CD14-positive monocyte (primary cell): ENCODE data around the gene AGXT2. TPM values are rescaled to one million over a fixed set of nuclear protein-coding genes. Genes with fewer than 3 reads are reported as not detected.

Source experiments
- DNase-seq, 3 donors: peaks; one replicate each; pipeline ENCODE4 v3.0.0-alpha.2; 2011 to 2022
- H2AFZ ChIP-seq: 2 replicates; pipeline ENCODE4 v1.6.0; 2012; ENCODE audit warnings: mild to moderate bottlenecking, low read depth, low read length, inconsistent platforms; ENCODE audit not compliant: insufficient read depth, poor library complexity, severe bottlenecking
- H3K27ac ChIP-seq, 2 donors: 1 replicate in 1 of 2; 2 replicates in 1 of 2; pipeline ENCODE4 v1.5.1; 2012 to 2013; ENCODE audit warnings: low read length in 2 of 2, control low read depth in 1 of 2, inconsistent platforms in 1 of 2, low read depth in 1 of 2, mild to moderate bottlenecking in 1 of 2
- H3K27me3 ChIP-seq, 2 donors: one replicate each; pipeline versions ENCODE4 v1.6.0 to v1.6.1; 2011 to 2013; ENCODE audit warnings: low read length in 2 of 2; ENCODE audit not compliant: control insufficient read depth in 2 of 2, insufficient read depth in 2 of 2
- H3K36me3 ChIP-seq, 2 donors: replicated peaks in 1 of 2; 1 replicate in 1 of 2; 2 replicates in 1 of 2; pipeline versions ENCODE4 v1.5.1 to v1.6.1; 2012 to 2013; ENCODE audit warnings: low read length in 2 of 2, control low read depth in 1 of 2, inconsistent platforms in 1 of 2, mild to moderate bottlenecking in 1 of 2; ENCODE audit not compliant: insufficient read depth in 2 of 2, control insufficient read depth in 1 of 2
- H3K4me1 ChIP-seq, 2 donors: 1 replicate in 1 of 2; 2 replicates in 1 of 2; pipeline versions ENCODE4 v1.5.1 to v1.6.1; 2012 to 2013; ENCODE audit warnings: low read length in 2 of 2, control low read depth in 1 of 2, inconsistent platforms in 1 of 2, mild to moderate bottlenecking in 1 of 2, moderate library complexity in 1 of 2; ENCODE audit not compliant: insufficient read depth in 2 of 2, control insufficient read depth in 1 of 2
- H3K4me2 ChIP-seq: replicated peaks from 2 replicates; pipeline ENCODE3; 2012; ENCODE audit warnings: low read length, moderate library complexity, mild to moderate bottlenecking; ENCODE audit not compliant: poor library complexity, severe bottlenecking; ENCODE audit errors: extremely low read depth
- H3K4me3 ChIP-seq, 3 experiments: fragments of 200-600 bp in 1 of 3; sonication (generic) in 1 of 3; replicated peaks in 1 of 3; 1 replicate in 2 of 3; 2 replicates in 1 of 3; pipeline ENCODE4 v1.5.1; 2011 to 2013; ENCODE audit warnings: low read length in 3 of 3, mild to moderate bottlenecking in 3 of 3, control low read depth in 2 of 3, low read depth in 2 of 3, inconsistent platforms in 1 of 3, moderate library complexity in 1 of 3
- H3K79me2 ChIP-seq: 2 replicates; pipeline ENCODE4 v1.6.0; 2012; ENCODE audit warnings: mild to moderate bottlenecking, control low read depth, inconsistent platforms, low read length, moderate library complexity; ENCODE audit not compliant: insufficient read depth
- H3K9ac ChIP-seq: 2 replicates; pipeline ENCODE4 v1.6.0; 2017; ENCODE audit warnings: low read length, mild to moderate bottlenecking; ENCODE audit not compliant: insufficient read depth, poor library complexity, severe bottlenecking
- H3K9me3 ChIP-seq, 2 donors: replicated peaks in 1 of 2; 1 replicate in 1 of 2; 2 replicates in 1 of 2; pipeline versions ENCODE4 v1.5.1 to v1.6.1; 2012 to 2013; ENCODE audit warnings: low read length in 2 of 2, control low read depth in 1 of 2; ENCODE audit not compliant: control insufficient read depth in 1 of 2, insufficient read depth in 1 of 2
- H4K20me1 ChIP-seq: 2 replicates; pipeline ENCODE4 v1.6.0; 2012; ENCODE audit warnings: mild to moderate bottlenecking, low read length, control low read depth, moderate library complexity; ENCODE audit not compliant: insufficient read depth
- H3K27ac Mint-ChIP-seq, 7 donors: one replicate each; pipeline ENCODE4 v1.8.0; 2020; ENCODE audit warnings: mild to moderate bottlenecking in 7 of 7, mixed read lengths in 7 of 7, moderate library complexity in 6 of 7, inconsistent platforms in 2 of 7
- H3K27me3 Mint-ChIP-seq, 3 donors: one replicate each; pipeline ENCODE4 v1.8.0; 2021 to 2022; ENCODE audit warnings: low read depth in 3 of 3, mild to moderate bottlenecking in 3 of 3, mixed read lengths in 3 of 3, moderate library complexity in 3 of 3, inconsistent platforms in 1 of 3
- H3K36me3 Mint-ChIP-seq, 2 donors: one replicate each; pipeline ENCODE4 v1.8.0; 2020; ENCODE audit warnings: mixed read lengths in 2 of 2, inconsistent platforms in 1 of 2, mild to moderate bottlenecking in 1 of 2
- H3K4me1 Mint-ChIP-seq: one replicate; pipeline ENCODE4 v1.8.0; 2020; ENCODE audit warnings: mild to moderate bottlenecking, mixed read lengths
- H3K4me3 Mint-ChIP-seq, 2 donors: one replicate each; pipeline ENCODE4 v1.8.0; 2020; ENCODE audit warnings: mild to moderate bottlenecking in 2 of 2, mixed read lengths in 2 of 2, moderate library complexity in 1 of 2
- H3K9me3 Mint-ChIP-seq, 7 donors: one replicate each; pipeline ENCODE4 v1.8.0; 2020 to 2022; ENCODE audit warnings: mixed read lengths in 7 of 7, mild to moderate bottlenecking in 6 of 7, moderate library complexity in 6 of 7, inconsistent platforms in 2 of 7
- WGBS: methylation state at CpG from one replicate; pipeline ENCODE4 v1.1.5; 2013; ENCODE audit warnings: missing lambda C conversion rate; ENCODE audit not compliant: insufficient coverage; 5-methylcytosine and 5-hydroxymethylcytosine counted together
- intact Hi-C, 2 donors: fragments of 100-400 bp; cut with micrococcal nuclease; formaldehyde crosslinking; loops; one replicate each; pipeline versions ENCODE4 v1.15.0 to v1.15.1; 2023
- polyA plus RNA-seq, 3 donors: library from polyadenylated mRNA; depleted of rRNA in 1 of 3; unstranded in 2 of 3; stranded (reverse) in 1 of 3; fragments of 300-500 nt in 2 of 3; fragments of >200 nt in 1 of 3; fragmentation: Illumina TruSeq in 2 of 3; gene quantifications; 1 replicate in 2 of 3; 2 replicates in 1 of 3; pipeline ENCODE4 v1.2.3, GENCODE V29; 2012 to 2021
- TF ChIP-seq, protein P1 (sequence below): fragments of 200-600 bp; IDR thresholded peaks from one replicate; pipeline ENCODE4 v1.8.0; 2022; ENCODE audit warnings: antibody characterized with exemption, mild to moderate bottlenecking

The AGXT2 gene
- polyA plus RNA-seq, 3 donors: not detected

DNA sequence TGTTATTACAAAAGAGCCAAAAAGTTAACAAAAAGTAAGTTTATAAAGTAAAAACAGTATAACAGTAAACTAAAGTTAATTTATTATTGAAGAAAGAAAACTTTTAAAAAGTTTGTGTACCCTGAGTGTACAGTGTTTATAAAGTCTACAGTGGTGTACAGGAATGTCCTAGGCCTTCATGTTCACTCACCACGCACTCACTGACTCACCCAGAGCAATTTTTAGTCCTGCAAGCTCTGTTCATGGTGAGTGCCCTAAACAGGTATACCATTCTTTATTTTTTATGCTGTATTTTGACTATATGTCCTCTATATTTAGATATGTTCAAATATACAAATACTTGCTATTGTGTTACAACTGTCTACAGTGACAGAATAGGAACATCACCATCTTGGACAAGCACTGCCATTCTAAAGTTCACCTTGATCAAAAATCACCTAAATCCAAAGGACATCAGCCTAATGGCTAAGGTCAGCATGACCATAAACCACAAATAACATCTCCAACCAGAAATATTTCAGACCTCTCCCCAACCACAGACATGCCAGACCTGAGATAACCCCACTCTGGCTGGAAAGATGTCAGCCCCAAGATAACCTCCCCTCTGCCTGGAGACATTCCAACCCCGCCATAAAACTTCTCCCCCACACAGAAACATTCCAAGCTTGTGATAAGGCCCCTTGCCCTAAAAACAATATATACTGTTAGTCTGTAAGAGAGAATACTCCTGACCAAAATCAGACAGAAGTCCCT is 56.1 kb downstream of the AGXT2 start:
- intact Hi-C loops: no loop called here
- Histone ChIP-seq H3K4me3 (no peak overlapping the region), H3K4me1 (no peaks in the 10 kb centered on the region), H3K9me3 (peaks cover 4 to 9% of the 10 kb centered on the region in 2 donors), H3K4me2 (no peak overlapping the region), H2AFZ (no peak overlapping the region), H3K27ac (no peak overlapping the region), H3K27me3 (peaks cover 5 to 6% of the 10 kb centered on the region in 2 donors), H4K20me1 (no peaks in the 10 kb centered on the region), H3K36me3 (no peaks in the 10 kb centered on the region), H3K79me2 (no peaks in the 10 kb centered on the region), H3K9ac (no peak overlapping the region)
- Mint-ChIP-seq H3K27me3 (peaks cover 5 to 24% (median 10%) of the 10 kb centered on the region in 3 donors), H3K36me3 (no peaks in the 10 kb centered on the region), H3K9me3 (peaks cover 5 to 17% (median 13%) of the 10 kb centered on the region in 7 donors), H3K27ac (no peak overlapping the region), H3K4me3 (no peak overlapping the region), H3K4me1 (no peaks in the 10 kb centered on the region)
- no peak for DNase-seq
- WGBS: no CpG with 5 or more reads among the region's 2 CpGs
- TF ChIP-seq, protein P1, sequence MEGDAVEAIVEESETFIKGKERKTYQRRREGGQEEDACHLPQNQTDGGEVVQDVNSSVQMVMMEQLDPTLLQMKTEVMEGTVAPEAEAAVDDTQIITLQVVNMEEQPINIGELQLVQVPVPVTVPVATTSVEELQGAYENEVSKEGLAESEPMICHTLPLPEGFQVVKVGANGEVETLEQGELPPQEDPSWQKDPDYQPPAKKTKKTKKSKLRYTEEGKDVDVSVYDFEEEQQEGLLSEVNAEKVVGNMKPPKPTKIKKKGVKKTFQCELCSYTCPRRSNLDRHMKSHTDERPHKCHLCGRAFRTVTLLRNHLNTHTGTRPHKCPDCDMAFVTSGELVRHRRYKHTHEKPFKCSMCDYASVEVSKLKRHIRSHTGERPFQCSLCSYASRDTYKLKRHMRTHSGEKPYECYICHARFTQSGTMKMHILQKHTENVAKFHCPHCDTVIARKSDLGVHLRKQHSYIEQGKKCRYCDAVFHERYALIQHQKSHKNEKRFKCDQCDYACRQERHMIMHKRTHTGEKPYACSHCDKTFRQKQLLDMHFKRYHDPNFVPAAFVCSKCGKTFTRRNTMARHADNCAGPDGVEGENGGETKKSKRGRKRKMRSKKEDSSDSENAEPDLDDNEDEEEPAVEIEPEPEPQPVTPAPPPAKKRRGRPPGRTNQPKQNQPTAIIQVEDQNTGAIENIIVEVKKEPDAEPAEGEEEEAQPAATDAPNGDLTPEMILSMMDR: no peak

DNA sequence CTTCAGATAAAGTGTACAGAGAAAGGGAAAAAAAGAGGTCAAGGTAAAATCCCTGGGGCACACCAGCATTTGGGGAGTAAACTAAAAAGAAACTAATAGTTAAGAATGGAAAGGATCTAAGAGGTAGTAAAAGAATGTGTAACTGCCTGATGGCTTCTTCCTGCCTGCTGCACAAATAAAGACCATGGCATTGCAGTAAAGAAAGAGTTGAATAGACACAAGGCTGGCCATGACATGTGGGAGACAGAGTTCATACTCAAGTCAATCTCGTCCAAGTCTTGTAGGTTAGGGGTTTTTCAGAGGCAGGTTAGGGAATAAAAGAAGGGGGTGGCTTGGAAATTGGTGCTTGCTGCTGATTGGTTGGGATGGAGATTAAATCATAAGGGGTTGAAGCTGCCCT is 60.8 kb downstream of the AGXT2 start:
- Mint-ChIP-seq H3K9me3 (peaks cover 12 to 39% (median 23%) of the 10 kb centered on the region in 7 donors), H3K4me3 (no peak overlapping the region), H3K36me3 (no peaks in the 10 kb centered on the region), H3K27me3 (peaks cover 3 to 11% (median 4%) of the 10 kb centered on the region in 3 donors), H3K4me1 (no peaks in the 10 kb centered on the region), H3K27ac (no peak overlapping the region)
- H3K27me3 ChIP-seq: no peaks in the 10 kb centered on the region
- no peak overlapping the region for H3K27ac ChIP-seq
- intact Hi-C loops: no loop called here
- no peaks in the 10 kb centered on the region for H3K4me1 ChIP-seq
- no peak overlapping the region for H2AFZ ChIP-seq
- H3K4me3 ChIP-seq: no peak overlapping the region
- H4K20me1 ChIP-seq: no peaks in the 10 kb centered on the region
- 70% methylated on average over 1 of the region's 1 CpG for WGBS
- H3K4me2 ChIP-seq: no peak overlapping the region
- TF ChIP-seq, protein P1: no peak
- no peaks in the 10 kb centered on the region for H3K79me2 ChIP-seq
- H3K9ac ChIP-seq: no peak overlapping the region
- no peaks in the 10 kb centered on the region for H3K36me3 ChIP-seq
- H3K9me3 ChIP-seq: peaks cover 8 to 21% of the 10 kb centered on the region in 2 donors
- no peak for DNase-seq
